K562 (cell line): ENCODE data around the gene ORAI3. TPM values are rescaled to one million over a fixed set of nuclear protein-coding genes. Genes with fewer than 3 reads are reported as not detected.
A peak's percentile ranks its signal among the peaks of the same experiment; 100 is the strongest.

Experiments used
- ATAC-seq: fragments of 200-7000 bp; cut with Tn5 transposase; 3 replicates; pipeline ENCODE4 v1.9.1; 2020; ENCODE audit warnings: moderate library complexity
- BruUV-seq: library from RNA; stranded (reverse); fragments of 400-500 nt; replicated peaks from 2 replicates; lab custom pipeline; 2021; lab: Mats Ljungman, UMichigan
- CTCF ChIA-PET: fragments of 300-600 bp; formaldehyde crosslinking; extraction: SDS; loops from one replicate; lab custom pipeline; 2021; ENCODE audit warnings: low intra/inter-chr PET ratio; lab: Yijun Ruan, JAX
- POLR2A ChIA-PET: fragments of 300-600, 350-650 bp; sonication (Branson Sonifier 250); formaldehyde crosslinking; extraction: SDS; loops from one replicate; lab custom pipeline; 2021; ENCODE audit warnings: antibody characterized with exemption, inconsistent platforms; lab: Yijun Ruan, JAX
- DNase-seq, 4 experiments: peaks; one replicate each; pipeline versions ENCODE4 v3.0.0 to v3.0.0-alpha.2; 2011 to 2018; ENCODE audit warnings: low spot score in 3 of 4, mixed read lengths in 3 of 4; ENCODE audit errors: extremely low read depth in 1 of 4
- FAIRE-seq: peaks from 2 replicates; lab custom pipeline; 2011; peaks lifted over from hg19 to GRCh38; lab: Jason Lieb, UNC
- H2AFZ ChIP-seq: 2 replicates; pipeline ENCODE4 v1.6.0; 2011; ENCODE audit warnings: low read depth, low read length, control low read depth, inconsistent platforms
- H3K27ac ChIP-seq: fragments of 200-600 bp; 3 replicates; pipeline ENCODE4 v1.8.0; 2011; ENCODE audit warnings: low read depth, mild to moderate bottlenecking, control low read depth, inconsistent platforms, low read length, moderate library complexity, mixed read lengths; ENCODE audit errors: extremely low read depth
- H3K27me3 ChIP-seq, 2 experiments: fragments of 300-600 bp in 1 of 2; 2 replicates in 1 of 2; 3 replicates in 1 of 2; pipeline versions ENCODE4 v1.6.0 to v1.8.0; 2011; ENCODE audit warnings: inconsistent platforms in 2 of 2, low read length in 2 of 2, mild to moderate bottlenecking in 1 of 2, mixed read lengths in 1 of 2, moderate library complexity in 1 of 2; ENCODE audit not compliant: control insufficient read depth in 2 of 2, insufficient read depth in 2 of 2
- H3K36me3 ChIP-seq: fragments of 300-600 bp; 3 replicates; pipeline ENCODE4 v1.8.0; 2011; ENCODE audit warnings: mild to moderate bottlenecking, low read length, inconsistent platforms; ENCODE audit not compliant: control insufficient read depth, insufficient read depth
- H3K4me1 ChIP-seq, 2 experiments: fragments of 200-600 bp in 1 of 2; replicated peaks in 1 of 2; 2 replicates in 1 of 2; 3 replicates in 1 of 2; pipeline versions ENCODE4 v1.5.1 to v1.8.0; 2011; ENCODE audit warnings: inconsistent platforms in 2 of 2, low read length in 2 of 2, mild to moderate bottlenecking in 1 of 2, mixed read lengths in 1 of 2, moderate library complexity in 1 of 2; ENCODE audit not compliant: control insufficient read depth in 2 of 2, insufficient read depth in 2 of 2
- H3K4me2 ChIP-seq: 2 replicates; pipeline ENCODE4 v1.6.1; 2011; ENCODE audit warnings: low read length, control low read depth, inconsistent platforms, mixed read lengths; ENCODE audit not compliant: insufficient read depth
- H3K4me3 ChIP-seq: fragments of 200-600 bp; sonication (generic), shearing (Covaris generic); 2 replicates; pipeline ENCODE4 v1.5.1; 2016; ENCODE audit warnings: control low read depth, inconsistent platforms
- H3K79me2 ChIP-seq: fragments of 200-600 bp; 3 replicates; pipeline ENCODE4 v1.8.0; 2011; ENCODE audit warnings: low read length, inconsistent platforms; ENCODE audit not compliant: control insufficient read depth, insufficient read depth
- H3K9ac ChIP-seq, 2 experiments: 2 replicates each; pipeline versions ENCODE4 v1.6.0 to v1.6.1; 2011; ENCODE audit warnings: low read depth in 2 of 2, low read length in 2 of 2, control low read depth in 1 of 2, inconsistent platforms in 1 of 2, mild to moderate bottlenecking in 1 of 2, mixed read lengths in 1 of 2; ENCODE audit not compliant: insufficient read depth in 1 of 2
- H3K9me1 ChIP-seq: one replicate; pipeline ENCODE4 v1.6.0; 2011; ENCODE audit warnings: inconsistent platforms, mild to moderate bottlenecking, low read length, moderate library complexity; ENCODE audit not compliant: control insufficient read depth, insufficient read depth
- H3K9me3 ChIP-seq: replicated peaks from 2 replicates; pipeline ENCODE4 v1.5.1; 2011; ENCODE audit warnings: low read depth, low read length, inconsistent platforms; ENCODE audit not compliant: control insufficient read depth, insufficient read depth
- H4K20me1 ChIP-seq: replicated peaks from 2 replicates; pipeline ENCODE4 v1.6.1; 2011; ENCODE audit warnings: low read length, inconsistent platforms, mixed read lengths; ENCODE audit not compliant: control insufficient read depth, insufficient read depth
- CCAR2 ChIP-seq: fragments of 200-400 bp; formaldehyde crosslinking; IDR thresholded peaks from 2 replicates; pipeline ENCODE4 v1.6.1; 2017; ENCODE audit warnings: mild to moderate bottlenecking, low read depth, low read length
- ESRRA ChIP-seq: fragments of 450-650 bp; IDR thresholded peaks from 2 replicates; pipeline ENCODE4 v1.6.1; 2014; ENCODE audit warnings: low read depth, mild to moderate bottlenecking, moderate library complexity, borderline replicate concordance
- KDM5B ChIP-seq: fragments of 200-600 bp; sonication (generic); IDR thresholded peaks from 2 replicates; pipeline ENCODE4 v1.6.1; 2012; ENCODE audit warnings: low read depth, mild to moderate bottlenecking, moderate library complexity, low read length, control low read depth, inconsistent platforms; ENCODE audit not compliant: insufficient replicate concordance
- PHB ChIP-seq: fragments of 250-450 bp; sonication (Bioruptor Pico); IDR thresholded peaks from 2 replicates; pipeline ENCODE4 v1.5.0; 2021
- RBM14 ChIP-seq: fragments of 200-400 bp; formaldehyde crosslinking; IDR thresholded peaks from 2 replicates; pipeline ENCODE4 v1.6.1; 2018; ENCODE audit warnings: low read depth, mild to moderate bottlenecking, low read length, moderate library complexity, borderline replicate concordance; ENCODE audit not compliant: insufficient read depth
- SMARCE1 ChIP-seq: fragments of 450-650 bp; IDR thresholded peaks from 2 replicates; pipeline ENCODE4 v1.7.1; 2016; ENCODE audit warnings: mild to moderate bottlenecking
- YY1 ChIP-seq, 3 experiments: IDR thresholded peaks; 2 replicates each; pipeline ENCODE4 v1.6.1; 2011; ENCODE audit warnings: low read length in 2 of 3, mild to moderate bottlenecking in 2 of 3, moderate library complexity in 2 of 3, borderline replicate concordance in 1 of 3, control low read depth in 1 of 3, low read depth in 1 of 3; ENCODE audit not compliant: insufficient read depth in 3 of 3, insufficient replicate concordance in 2 of 3, control insufficient read depth in 1 of 3, insufficient read length in 1 of 3; ENCODE audit errors: extremely low read depth in 1 of 3
- ZNF76 ChIP-seq: fragments of 250-450 bp; sonication (Bioruptor Pico); IDR thresholded peaks from 2 replicates; pipeline ENCODE4 v1.4.0; 2020; ENCODE audit warnings: mild to moderate bottlenecking, moderate library complexity, borderline replicate concordance
- WGBS: fragments of 100-300 bp; shearing (Covaris generic); methylation state at CpG from one replicate; pipeline ENCODE4 v1.1.6; 2016; ENCODE audit warnings: low coverage, mixed read lengths; ENCODE audit not compliant: insufficient coverage; ENCODE audit errors: missing lambda C conversion rate; 5-methylcytosine and 5-hydroxymethylcytosine counted together
- in situ Hi-C: fragments of 300-500 bp; cut with MboI; formaldehyde crosslinking; loops from 4 replicates; pipeline ENCODE4 v1.15.0; 2018; ENCODE audit warnings: inconsistent platforms, mixed read lengths
- intact Hi-C: fragments of 100-400 bp; cut with micrococcal nuclease; formaldehyde crosslinking; loops from 2 replicates; pipeline ENCODE4 v1.14.2; 2022
- polyA plus RNA-seq, 8 experiments: library from polyadenylated mRNA; depleted of rRNA in 4 of 8; stranded (reverse) in 5 of 8; unstranded in 3 of 8; fragments of >200 nt; fragmentation: Nextera tagmentation in 2 of 8; fragmentation: Illumina TruSeq in 1 of 8; extraction: Ambion mirVana in 2 of 8; extraction: Trizol in 1 of 8; gene quantifications; 2 replicates each; pipeline versions ENCODE4 v1.2.1 to v1.2.3, GENCODE V29; 2011 to 2014; ENCODE audit warnings: inconsistent platforms in 1 of 8, missing spikeins in 1 of 8
- total RNA-seq, 7 experiments: library from RNA; depleted of rRNA in 6 of 7; stranded (reverse); fragments of >200 nt in 6 of 7; fragmentation: Illumina TruSeq in 2 of 7; extraction: Trizol in 2 of 7; gene quantifications; 2 replicates each; pipeline versions ENCODE4 v1.2.1 to v1.2.3, GENCODE V29; 2011 to 2021; ENCODE audit warnings: low replicate concordance in 1 of 7
- TF ChIP-seq, protein P1 (sequence below), 2 experiments: fragments of 450-650 bp; formaldehyde crosslinking in 1 of 2; IDR thresholded peaks; 2 replicates each; pipeline versions ENCODE4 v1.4.0 to v1.6.1; 2014 to 2020; ENCODE audit warnings: mild to moderate bottlenecking in 2 of 2, borderline replicate concordance in 1 of 2, low read depth in 1 of 2
- TF ChIP-seq, protein P2 (sequence below): fragments of 450-650 bp; formaldehyde crosslinking; IDR thresholded peaks from 2 replicates; pipeline ENCODE4 v1.4.0; 2022; ENCODE audit warnings: mild to moderate bottlenecking, moderate library complexity

ORAI3 gene
- total and polyA plus RNA-seq, 9 of the 15 experiments (the other 6 are each of a cell fraction or from before 2014, with no cell fraction given) = 4.9 to 23.3 (median 14.1) TPM

GRCh38 chr16:30904114-30904780, 44.6 kb upstream of the ORAI3 start:
- peaks cover 25 to 33% of the 10 kb centered on the region in 2 experiments for H3K4me1 ChIP-seq
- H3K4me3 ChIP-seq = no peak overlapping the region
- no peaks in the 10 kb centered on the region for H4K20me1 ChIP-seq
- ChIA-PET CTCF (no interaction called here), POLR2A (interaction anchor here (0.5 to 1.2 kb wide), 5 partner anchors 10 to 74 kb away, joined by 3 to 5 read pairs (median 3); partner anchors contain the start of gene BCL7C)
- intact Hi-C loops (no loop called here), in situ Hi-C loops (loop anchor here (10.0 kb wide), 1 partner anchor 59 kb away; no protein-coding TSS in a partner anchor)
- FAIRE-seq (no peak), ATAC-seq (no peak), DNase-seq (peak in 1 of 4 experiments; percentile 2)
- no peaks in the 10 kb centered on the region for H3K27me3 ChIP-seq
- H2AFZ ChIP-seq = peak overlapping the region; percentile 77
- 95% methylated on average over 18 of the region's 19 CpGs for WGBS
- no peaks in the 10 kb centered on the region for H3K79me2 ChIP-seq
- no peaks in the 10 kb centered on the region for H3K9me1 ChIP-seq
- H3K9me3 ChIP-seq = no peaks in the 10 kb centered on the region
- H3K9ac ChIP-seq = peak overlapping the region in 1 of 2 experiments; percentile 62; a peak in 2 of 4 replicates
- no TSS peak for BruUV-seq
- no peaks in the 10 kb centered on the region for H3K36me3 ChIP-seq
- peak overlapping the region; percentile 53; the same call in 2 of the 3 replicates for H3K27ac ChIP-seq
- no peak overlapping the region for H3K4me2 ChIP-seq
- TF ChIP-seq ZNF76 (CRISPR knock-in tag) (no peak), PHB (CRISPR knock-in tag) (no peak), CCAR2 (no peak), RBM14 (no peak), YY1 (IDR thresholded peaks at IDR 0.05; ENCODE audit: borderline replicate concordance in 1 of 3, control insufficient read depth in 1 of 3, extremely low read depth in 1 of 3, insufficient read depth in 3 of 3, insufficient read length in 1 of 3, insufficient replicate concordance in 2 of 3, low read depth in 1 of 3, low read length in 2 of 3) (peak in 1 of 3 experiments; percentile 48), KDM5B (no peak), ESRRA (no peak), SMARCE1 (no peak)
- TF ChIP-seq, protein P1, sequence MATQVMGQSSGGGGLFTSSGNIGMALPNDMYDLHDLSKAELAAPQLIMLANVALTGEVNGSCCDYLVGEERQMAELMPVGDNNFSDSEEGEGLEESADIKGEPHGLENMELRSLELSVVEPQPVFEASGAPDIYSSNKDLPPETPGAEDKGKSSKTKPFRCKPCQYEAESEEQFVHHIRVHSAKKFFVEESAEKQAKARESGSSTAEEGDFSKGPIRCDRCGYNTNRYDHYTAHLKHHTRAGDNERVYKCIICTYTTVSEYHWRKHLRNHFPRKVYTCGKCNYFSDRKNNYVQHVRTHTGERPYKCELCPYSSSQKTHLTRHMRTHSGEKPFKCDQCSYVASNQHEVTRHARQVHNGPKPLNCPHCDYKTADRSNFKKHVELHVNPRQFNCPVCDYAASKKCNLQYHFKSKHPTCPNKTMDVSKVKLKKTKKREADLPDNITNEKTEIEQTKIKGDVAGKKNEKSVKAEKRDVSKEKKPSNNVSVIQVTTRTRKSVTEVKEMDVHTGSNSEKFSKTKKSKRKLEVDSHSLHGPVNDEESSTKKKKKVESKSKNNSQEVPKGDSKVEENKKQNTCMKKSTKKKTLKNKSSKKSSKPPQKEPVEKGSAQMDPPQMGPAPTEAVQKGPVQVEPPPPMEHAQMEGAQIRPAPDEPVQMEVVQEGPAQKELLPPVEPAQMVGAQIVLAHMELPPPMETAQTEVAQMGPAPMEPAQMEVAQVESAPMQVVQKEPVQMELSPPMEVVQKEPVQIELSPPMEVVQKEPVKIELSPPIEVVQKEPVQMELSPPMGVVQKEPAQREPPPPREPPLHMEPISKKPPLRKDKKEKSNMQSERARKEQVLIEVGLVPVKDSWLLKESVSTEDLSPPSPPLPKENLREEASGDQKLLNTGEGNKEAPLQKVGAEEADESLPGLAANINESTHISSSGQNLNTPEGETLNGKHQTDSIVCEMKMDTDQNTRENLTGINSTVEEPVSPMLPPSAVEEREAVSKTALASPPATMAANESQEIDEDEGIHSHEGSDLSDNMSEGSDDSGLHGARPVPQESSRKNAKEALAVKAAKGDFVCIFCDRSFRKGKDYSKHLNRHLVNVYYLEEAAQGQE (IDR thresholded peaks at IDR 0.05; ENCODE audit: borderline replicate concordance) = no peak
- TF ChIP-seq, protein P1 (CRISPR knock-in tag; IDR thresholded peaks at IDR 0.05; ENCODE audit: low read depth) = no peak
- TF ChIP-seq, protein P2, sequence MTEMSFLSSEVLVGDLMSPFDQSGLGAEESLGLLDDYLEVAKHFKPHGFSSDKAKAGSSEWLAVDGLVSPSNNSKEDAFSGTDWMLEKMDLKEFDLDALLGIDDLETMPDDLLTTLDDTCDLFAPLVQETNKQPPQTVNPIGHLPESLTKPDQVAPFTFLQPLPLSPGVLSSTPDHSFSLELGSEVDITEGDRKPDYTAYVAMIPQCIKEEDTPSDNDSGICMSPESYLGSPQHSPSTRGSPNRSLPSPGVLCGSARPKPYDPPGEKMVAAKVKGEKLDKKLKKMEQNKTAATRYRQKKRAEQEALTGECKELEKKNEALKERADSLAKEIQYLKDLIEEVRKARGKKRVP = no peak
